Lung (tissue), 12 donors: Measurements from ENCODE around the gene RWDD1. TPM values are rescaled to one million over a fixed set of nuclear protein-coding genes. Genes with fewer than 3 reads are reported as not detected.

Experiments used
- ATAC-seq: fragments of 200-7000 bp; cut with Tn5 transposase; one replicate; pipeline ENCODE4 v1.9.1; 2020; ENCODE audit warnings: moderate number of reproducible peaks; ENCODE audit not compliant: insufficient read depth, low FRiP score
- DNase-seq, 3 donors: peaks; one replicate each; pipeline ENCODE4 v3.0.0-alpha.2; 2013 to 2017
- H3K27ac ChIP-seq, 2 donors: one replicate each; pipeline ENCODE4 v1.5.1; 2013; ENCODE audit warnings: mild to moderate bottlenecking in 2 of 2, moderate library complexity in 2 of 2, control low read depth in 1 of 2, inconsistent platforms in 1 of 2, low read depth in 1 of 2, low read length in 1 of 2
- H3K27me3 ChIP-seq, 3 donors: one replicate each; pipeline ENCODE4 v1.5.1; 2013; ENCODE audit warnings: low read length in 2 of 3; ENCODE audit not compliant: control insufficient read depth in 3 of 3, insufficient read depth in 3 of 3
- H3K36me3 ChIP-seq, 4 donors: one replicate each; pipeline ENCODE4 v1.5.1; 2013; ENCODE audit warnings: low read length in 4 of 4, mild to moderate bottlenecking in 1 of 4, moderate library complexity in 1 of 4; ENCODE audit not compliant: control insufficient read depth in 4 of 4, insufficient read depth in 4 of 4
- H3K4me1 ChIP-seq, 5 donors: one replicate each; pipeline ENCODE4 v1.5.1; 2013; ENCODE audit warnings: low read length in 5 of 5, mild to moderate bottlenecking in 2 of 5, moderate library complexity in 1 of 5; ENCODE audit not compliant: control insufficient read depth in 5 of 5, insufficient read depth in 5 of 5
- H3K4me3 ChIP-seq: one replicate; pipeline ENCODE4 v1.5.1; 2013; ENCODE audit warnings: mild to moderate bottlenecking, control low read depth, moderate library complexity
- H3K9ac ChIP-seq, 2 donors: one replicate each; pipeline ENCODE4 v1.5.1; 2013; ENCODE audit warnings: low read length in 2 of 2, control low read depth in 1 of 2; ENCODE audit not compliant: insufficient read depth in 1 of 2
- H3K9me3 ChIP-seq, 4 donors: one replicate each; pipeline ENCODE4 v1.5.1; 2013; ENCODE audit warnings: low read length in 3 of 4, mild to moderate bottlenecking in 1 of 4, moderate library complexity in 1 of 4; ENCODE audit not compliant: control insufficient read depth in 4 of 4, insufficient read depth in 3 of 4
- WGBS, 2 donors: extraction: QIAGEN DNeasy Blood & Tissue Kit; methylation state at CpG; one replicate each; pipeline ENCODE4 v1.1.7; 2013; 5-methylcytosine and 5-hydroxymethylcytosine counted together
- polyA plus RNA-seq, 2 donors: library from polyadenylated mRNA; stranded (reverse); fragments of 200-250 nt; gene quantifications; one replicate each; pipeline ENCODE4 v1.2.1, GENCODE V29; 2013
- total RNA-seq, 2 donors: library from RNA; depleted of rRNA in 1 of 2; stranded (reverse); fragments of >200 nt in 1 of 2; gene quantifications; one replicate each; pipeline ENCODE4 v1.2.1, GENCODE V29; 2014 to 2021
- TF ChIP-seq, protein P1 (sequence below): IDR thresholded peaks from 2 replicates; pipeline ENCODE4 v1.5.1; 2012; ENCODE audit warnings: mild to moderate bottlenecking; ENCODE audit errors: control extremely low read depth, extremely low read depth
- donor health status: control.
- donor health status: control.
- donor health status: Bipolar disorder and iron deficiency.
- donor health status: healthy.
- donor health status: DM: yes; HTN: yes; CAD: no.

The RWDD1 gene
- total and polyA plus RNA-seq, 4 donors = 27.2 to 66.9 (median 28.6) TPM

DNA sequence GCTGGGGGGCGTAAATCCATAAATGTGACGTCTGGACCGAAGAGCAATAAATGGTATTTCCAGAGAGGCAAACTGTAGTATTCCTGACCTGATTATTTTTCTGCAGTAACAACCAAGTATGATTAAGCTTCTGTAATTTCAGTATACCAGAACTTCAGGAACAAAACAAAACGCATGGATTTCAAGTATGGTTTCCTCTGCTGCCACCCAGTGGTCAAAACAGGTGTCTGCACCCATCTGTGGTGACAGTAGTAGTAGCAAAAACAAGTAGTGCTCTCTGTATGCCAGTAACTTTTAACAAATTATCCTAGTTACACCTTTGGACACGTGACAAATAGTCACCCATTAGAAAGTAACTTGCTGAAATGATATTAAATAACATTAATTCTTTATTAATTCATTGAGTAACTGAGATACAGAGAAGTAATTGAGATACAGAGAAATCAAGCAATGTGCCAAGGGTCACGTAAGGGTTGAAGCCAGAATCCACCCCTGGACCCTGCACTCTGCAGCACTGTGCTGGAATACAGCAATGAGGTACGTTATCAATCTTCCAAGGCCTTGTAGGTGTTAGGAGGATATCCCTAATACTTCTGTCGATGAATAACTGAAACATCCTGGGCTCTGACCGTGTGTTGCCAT, 9.8 kb upstream of the RWDD1 start:
- no peak overlapping the region for H3K4me3 ChIP-seq
- no peaks in the 10 kb centered on the region for H3K27me3 ChIP-seq

DNA sequence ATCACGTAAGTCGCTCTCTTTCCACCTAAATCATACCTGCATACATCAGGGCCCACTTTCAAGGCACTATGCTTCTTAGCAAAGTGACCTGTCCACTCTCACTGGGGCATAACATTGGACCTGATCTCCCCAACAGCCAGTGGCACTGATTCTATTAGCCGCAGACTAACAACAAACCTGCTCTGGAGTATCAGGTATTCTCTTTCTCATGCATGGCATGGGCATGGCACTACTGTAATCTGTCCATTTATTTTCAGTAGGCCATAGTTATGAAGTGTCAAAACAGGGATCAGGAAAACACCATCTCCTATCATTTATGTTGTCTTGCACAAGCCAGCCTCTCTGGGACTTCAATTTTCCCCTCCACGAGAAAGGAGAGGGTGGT, 9.3 kb upstream of the RWDD1 start:
- 94 to 98% methylated on average over 4 of the region's 4 CpGs for WGBS, 2 donors
- Histone ChIP-seq H3K9ac (no peak overlapping the region), H3K27me3 (no peaks in the 10 kb centered on the region), H3K4me1 (peaks cover 0 to 47% (median 2%) of the 10 kb centered on the region in 5 donors), H3K4me3 (no peak overlapping the region), H3K36me3 (no peaks in the 10 kb centered on the region), H3K27ac (no peak overlapping the region), H3K9me3 (no peaks in the 10 kb centered on the region)
- TF ChIP-seq, protein P1, sequence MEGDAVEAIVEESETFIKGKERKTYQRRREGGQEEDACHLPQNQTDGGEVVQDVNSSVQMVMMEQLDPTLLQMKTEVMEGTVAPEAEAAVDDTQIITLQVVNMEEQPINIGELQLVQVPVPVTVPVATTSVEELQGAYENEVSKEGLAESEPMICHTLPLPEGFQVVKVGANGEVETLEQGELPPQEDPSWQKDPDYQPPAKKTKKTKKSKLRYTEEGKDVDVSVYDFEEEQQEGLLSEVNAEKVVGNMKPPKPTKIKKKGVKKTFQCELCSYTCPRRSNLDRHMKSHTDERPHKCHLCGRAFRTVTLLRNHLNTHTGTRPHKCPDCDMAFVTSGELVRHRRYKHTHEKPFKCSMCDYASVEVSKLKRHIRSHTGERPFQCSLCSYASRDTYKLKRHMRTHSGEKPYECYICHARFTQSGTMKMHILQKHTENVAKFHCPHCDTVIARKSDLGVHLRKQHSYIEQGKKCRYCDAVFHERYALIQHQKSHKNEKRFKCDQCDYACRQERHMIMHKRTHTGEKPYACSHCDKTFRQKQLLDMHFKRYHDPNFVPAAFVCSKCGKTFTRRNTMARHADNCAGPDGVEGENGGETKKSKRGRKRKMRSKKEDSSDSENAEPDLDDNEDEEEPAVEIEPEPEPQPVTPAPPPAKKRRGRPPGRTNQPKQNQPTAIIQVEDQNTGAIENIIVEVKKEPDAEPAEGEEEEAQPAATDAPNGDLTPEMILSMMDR = no peak
- ATAC-seq (no peak), DNase-seq (no peak)

More for the DNA sequence above, 9.8 kb upstream of the RWDD1 start:
- Histone ChIP-seq H3K9me3 (no peaks in the 10 kb centered on the region), H3K36me3 (no peaks in the 10 kb centered on the region), H3K9ac (no peak overlapping the region), H3K4me1 (peaks cover 0 to 47% (median 2%) of the 10 kb centered on the region in 5 donors), H3K27ac (no peak overlapping the region)
- WGBS, 2 donors = 53 to 56% methylated on average over 9 of the region's 9 CpGs
- TF ChIP-seq, protein P1 = peak; percentile 84
- peak; percentile 83 to 91 (median 90) for DNase-seq
- ATAC-seq = peak; percentile 77

DNA sequence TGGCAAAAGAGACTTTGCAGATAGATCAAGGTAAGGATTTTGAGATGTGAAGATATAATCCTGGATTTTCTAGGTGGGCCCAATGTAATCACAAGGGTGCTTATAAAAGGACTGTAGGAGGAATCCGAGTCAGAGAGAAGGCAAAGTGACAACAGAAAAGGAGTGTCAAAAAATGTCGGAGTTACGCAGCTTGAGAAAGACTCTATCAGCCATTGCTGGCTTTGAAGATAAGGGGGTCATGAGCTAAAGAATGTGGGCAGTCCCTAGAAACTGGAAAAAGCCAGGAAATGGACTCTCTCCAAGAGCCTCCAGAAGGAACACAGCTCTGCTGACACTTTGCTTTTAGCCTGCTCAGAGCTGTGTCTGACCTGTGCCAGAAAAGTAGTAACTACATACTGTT, 8.7 kb upstream of the RWDD1 start:
- 48 to 65% methylated on average over 3 of the region's 3 CpGs for WGBS, 2 donors
- TF ChIP-seq, protein P1 = no peak
- no peak overlapping the region for H3K4me3 ChIP-seq
- no peak for ATAC-seq
- peak overlapping the region in 1 of 2 donors; percentile 11 for H3K9ac ChIP-seq
- DNase-seq = peak; percentile 68 to 93 (median 89)
- no peaks in the 10 kb centered on the region for H3K9me3 ChIP-seq
- H3K27ac ChIP-seq = no peak overlapping the region
- H3K4me1 ChIP-seq = peaks cover 0 to 46% (median 2%) of the 10 kb centered on the region in 5 donors
- H3K27me3 ChIP-seq = no peaks in the 10 kb centered on the region
- no peaks in the 10 kb centered on the region for H3K36me3 ChIP-seq

- H3K9ac ChIP-seq = no peak overlapping the region
- DNase-seq = no peak
- no peaks in the 10 kb centered on the region for H3K27me3 ChIP-seq
- no peak for ATAC-seq
- TF ChIP-seq, protein P1 = no peak
- H3K9me3 ChIP-seq = no peaks in the 10 kb centered on the region
- no peak overlapping the region for H3K27ac ChIP-seq
- peaks cover 0 to 41% (median 2%) of the 10 kb centered on the region in 5 donors for H3K4me1 ChIP-seq
- H3K4me3 ChIP-seq = no peak overlapping the region
- no peaks in the 10 kb centered on the region for H3K36me3 ChIP-seq
- 93 to 95% methylated on average over 9 of the region's 9 CpGs for WGBS, 2 donors
Measured at GRCh38 chr6:116563830-116564229, 7.5 kb upstream of the RWDD1 start.
